HG02763 (cell line): ENCODE measurements around the gene RNF223.
"Not testable (repeated sequence)": the region's sequence is repeated elsewhere in the genome, so short reads cannot be mapped to it uniquely, and the experiment has no call there.

ENCODE experiments used
- ATAC-seq: cut with Tn5 transposase; IDR thresholded peaks from one replicate; pipeline ENCODE4 v1.9.1; 2021; ENCODE audit warnings: mild to moderate bottlenecking, moderate library complexity; ENCODE audit not compliant: unreplicated experiment

The RNF223 gene

GRCh38 chr1:1088029-1088800 is 14.1 kb upstream of the RNF223 start:
- no peak for ATAC-seq

- ATAC-seq: no peak
These were observed 13.4 kb upstream of the RNF223 start for GRCh38 chr1:1087351-1088028.

GRCh38 chr1:1086911-1087341 is 12.8 kb upstream of the RNF223 start:
- ATAC-seq: no peak

GRCh38 chr1:1085911-1086841 is 12.1 kb upstream of the RNF223 start:
- no peak for ATAC-seq

GRCh38 chr1:1085171-1085841 is 11.2 kb upstream of the RNF223 start:
- no peak for ATAC-seq

GRCh38 chr1:1084372-1085170 is 10.5 kb upstream of the RNF223 start:
- ATAC-seq: no peak

GRCh38 chr1:1083416-1084371 is 9.6 kb upstream of the RNF223 start:
- no peak for ATAC-seq

- ATAC-seq: no peak
These were observed 8.8 kb upstream of the RNF223 start for GRCh38 chr1:1082776-1083415.

- ATAC-seq: no peak
These were observed 8.2 kb upstream of the RNF223 start for GRCh38 chr1:1082239-1082775.

GRCh38 chr1:1081311-1082238 is 7.5 kb upstream of the RNF223 start:
- no peak for ATAC-seq

GRCh38 chr1:1080951-1081310 is 6.8 kb upstream of the RNF223 start:
- ATAC-seq: no peak

- ATAC-seq: no peak
These were observed 6.1 kb upstream of the RNF223 start for GRCh38 chr1:1080122-1080757.

- no peak for ATAC-seq
These were observed 5.5 kb upstream of the RNF223 start for GRCh38 chr1:1079408-1080121.

- ATAC-seq: not testable (repeated sequence)
These were observed 3.3 kb upstream of the RNF223 start for GRCh38 chr1:1077396-1077795.

- no peak for ATAC-seq
These were observed 1.2 kb upstream of the RNF223 start for GRCh38 chr1:1075148-1075935.
